Right atrium auricular region (tissue), 2 donors: ENCODE measurements around the gene ESPL1. TPM values are rescaled to one million over a fixed set of nuclear protein-coding genes. Genes with fewer than 3 reads are reported as not detected.

Source experiments
- DNase-seq: peaks from one replicate; pipeline ENCODE4 v3.0.0-alpha.2; 2019; ENCODE audit warnings: low spot score
- H3K27ac ChIP-seq, 2 donors: fragments of 200-600 bp; sonication (generic); 1 replicate in 1 of 2; 2 replicates in 1 of 2; pipeline ENCODE4 v1.5.1; 2016 to 2019
- H3K27me3 ChIP-seq, 2 donors: fragments of 200-600 bp; sonication (generic); one replicate each; pipeline versions ENCODE4 v1.5.1 to v1.6.0; 2017 to 2019
- H3K36me3 ChIP-seq: fragments of 200-600 bp; sonication (generic); one replicate; pipeline ENCODE4 v1.5.1; 2016
- H3K4me1 ChIP-seq, 2 donors: fragments of 200-600 bp; sonication (generic); one replicate each; pipeline versions ENCODE4 v1.5.1 to v1.6.0; 2017 to 2019
- H3K4me3 ChIP-seq, 2 donors: fragments of 200-600 bp; sonication (generic); 1 replicate in 1 of 2; 2 replicates in 1 of 2; pipeline ENCODE4 v1.5.1; 2017 to 2019; ENCODE audit warnings: mild to moderate bottlenecking in 1 of 2, moderate library complexity in 1 of 2
- H3K9me3 ChIP-seq, 2 donors: fragments of 200-600 bp; sonication (generic); one replicate each; pipeline ENCODE4 v1.5.1; 2019
- CTCF ChIP-seq, 2 donors: fragments of 200-600 bp; sonication (generic); IDR thresholded peaks; one replicate each; pipeline ENCODE4 v1.5.1; 2019; ENCODE audit warnings: antibody characterized with exemption in 2 of 2
- total RNA-seq, 2 donors: library from RNA; depleted of rRNA; stranded (reverse); fragments of >200 nt; gene quantifications; one replicate each; pipeline ENCODE4 v1.1.0, GENCODE V29; 2016

The ESPL1 gene
- total RNA-seq, 2 donors from 2014 or later = 0.12 to 0.59 TPM

GRCh38 chr12:53221203-53222080 lies 46.7 kb upstream of the ESPL1 start:
- DNase-seq = no peak
- peaks cover 0 to 68% of the 10 kb centered on the region in 2 donors for H3K4me1 ChIP-seq

GRCh38 chr12:53222170-53222721 lies 45.9 kb upstream of the ESPL1 start:
- TF ChIP-seq CTCF (IDR thresholded peaks at IDR 0.05) = no peak
- Histone ChIP-seq H3K27me3 (no peaks in the 10 kb centered on the region), H3K27ac (peak overlapping the region; percentile 95 to 96), H3K4me1 (peaks cover 0 to 60% of the 10 kb centered on the region in 2 donors), H3K4me3 (peak overlapping the region; percentile 61 to 67), H3K36me3 (no peaks in the 10 kb centered on the region), H3K9me3 (no peaks in the 10 kb centered on the region)
- no peak for DNase-seq

More at GRCh38 chr12:53221203-53222080, 46.7 kb upstream of the ESPL1 start:
- Histone ChIP-seq H3K9me3 (no peaks in the 10 kb centered on the region), H3K4me3 (peak overlapping the region; percentile 61 to 67), H3K27ac (peak overlapping the region; percentile 95 to 96), H3K36me3 (no peaks in the 10 kb centered on the region), H3K27me3 (no peaks in the 10 kb centered on the region)
- TF ChIP-seq CTCF (IDR thresholded peaks at IDR 0.05) = no peak

- peaks cover 0 to 54% of the 10 kb centered on the region in 2 donors for H3K4me1 ChIP-seq
- no peak for DNase-seq
- no peak overlapping the region for H3K4me3 ChIP-seq
- no peaks in the 10 kb centered on the region for H3K36me3 ChIP-seq
- peak overlapping the region; percentile 95 to 96 for H3K27ac ChIP-seq
- TF ChIP-seq CTCF (IDR thresholded peaks at IDR 0.05) = no peak
- no peaks in the 10 kb centered on the region for H3K27me3 ChIP-seq
- no peaks in the 10 kb centered on the region for H3K9me3 ChIP-seq
These were observed 45.3 kb upstream of the ESPL1 start for GRCh38 chr12:53222806-53223261.

- H3K9me3 ChIP-seq = no peaks in the 10 kb centered on the region
- no peak for DNase-seq
- peaks cover 0 to 47% of the 10 kb centered on the region in 2 donors for H3K4me1 ChIP-seq
- no peaks in the 10 kb centered on the region for H3K36me3 ChIP-seq
- no peak for TF ChIP-seq CTCF (IDR thresholded peaks at IDR 0.05)
- no peaks in the 10 kb centered on the region for H3K27me3 ChIP-seq
- no peak overlapping the region for H3K4me3 ChIP-seq
- peak overlapping the region; percentile 95 to 96 for H3K27ac ChIP-seq
These were observed 44.6 kb upstream of the ESPL1 start for GRCh38 chr12:53223389-53224060.

GRCh38 chr12:53224061-53224896 lies 43.8 kb upstream of the ESPL1 start:
- H3K4me1 ChIP-seq = peaks cover 0 to 40% of the 10 kb centered on the region in 2 donors
- H3K4me3 ChIP-seq = no peak overlapping the region
- no peak for TF ChIP-seq CTCF (IDR thresholded peaks at IDR 0.05)
- H3K9me3 ChIP-seq = no peaks in the 10 kb centered on the region
- H3K36me3 ChIP-seq = no peaks in the 10 kb centered on the region
- H3K27me3 ChIP-seq = no peaks in the 10 kb centered on the region
- H3K27ac ChIP-seq = peak overlapping the region; percentile 95 to 96
- DNase-seq = no peak
